ENCODE measurements around the gene PHF12. TPM values are rescaled to one million over a fixed set of nuclear protein-coding genes. Genes with fewer than 3 reads are reported as not detected.

Gene PHF12
- total and polyA plus RNA-seq, 10 of the 15 experiments (the other 5 are each of a cell fraction or from before 2014, with no cell fraction given), result 1.3 to 43.9 (median 19.2) TPM

- peaks cover 9% of the 10 kb centered on the region for H3K4me1 ChIP-seq (ENCODE audit: control insufficient read depth, insufficient read depth, low read length)
- H3K36me3 ChIP-seq (ENCODE audit: control insufficient read depth in 2 of 2, insufficient read depth in 2 of 2, low read length in 1 of 2), result no peaks in the 10 kb centered on the region; a peak in 1 of 4 replicates
- H3K79me2 ChIP-seq (ENCODE audit: control insufficient read depth, insufficient read depth, low read length), result peaks cover 52% of the 10 kb centered on the region
- H4K20me1 ChIP-seq (ENCODE audit: control insufficient read depth, insufficient read depth), result no peaks in the 10 kb centered on the region
- BruUV-seq (replicated peaks), result no TSS peak
- H3K9me3 ChIP-seq (replicated peaks; ENCODE audit: control insufficient read depth, insufficient read depth, low read length), result no peaks in the 10 kb centered on the region
- ATAC-seq (no peak), FAIRE-seq (no peak), DNase-seq (ENCODE audit: low read depth, low spot score) (no peak)
- intact Hi-C loops (cut with micrococcal nuclease; ENCODE audit: unreplicated experiment), result loop anchor here (2.0 to 5.0 kb wide), 2 partner anchors 48 to 341 kb away; partner anchors contain the start of genes DHRS13 and NUFIP2
- POLR2A ChIA-PET, result interaction anchor here (0.5 to 2.9 kb wide), 20 partner anchors 17 to 343 kb away, joined by 3 to 24 read pairs (median 5); partner anchors contain the start of genes FAM222B, FLOT2, NEK8 and NUFIP2
- CTCF ChIA-PET, result interaction anchor here (1.1 to 4.4 kb wide), 10 partner anchors 13 to 231 kb away, joined by 4 to 92 read pairs (median 14); partner anchors contain the start of genes DHRS13, NEK8, RPL23A and TLCD1
- H3K4me2 ChIP-seq (ENCODE audit: control insufficient read depth, insufficient read depth), result peak overlapping the region; percentile 57; the same call in 1 of the 2 replicates
- no peak for TF ChIP-seq NRF1 (conservative IDR thresholded peaks at IDR 0.05; ENCODE audit: low read depth, low read length)
- TF ChIP-seq JUND (IDR thresholded peaks at IDR 0.05; ENCODE audit: low read depth, low read length), result 0 out of 2 replicates have a peak, but pooled peaks have one; percentile 9
- peak; percentile 71; the same call in 1 of the 2 replicates for TF ChIP-seq SMARCA5 (IDR thresholded peaks at IDR 0.05)
- TF ChIP-seq TBL1XR1 (IDR thresholded peaks at IDR 0.05; ENCODE audit: low read depth, low read length), result 0 out of 2 replicates have a peak, but pooled peaks have one; percentile 13
- TF ChIP-seq, protein P1, sequence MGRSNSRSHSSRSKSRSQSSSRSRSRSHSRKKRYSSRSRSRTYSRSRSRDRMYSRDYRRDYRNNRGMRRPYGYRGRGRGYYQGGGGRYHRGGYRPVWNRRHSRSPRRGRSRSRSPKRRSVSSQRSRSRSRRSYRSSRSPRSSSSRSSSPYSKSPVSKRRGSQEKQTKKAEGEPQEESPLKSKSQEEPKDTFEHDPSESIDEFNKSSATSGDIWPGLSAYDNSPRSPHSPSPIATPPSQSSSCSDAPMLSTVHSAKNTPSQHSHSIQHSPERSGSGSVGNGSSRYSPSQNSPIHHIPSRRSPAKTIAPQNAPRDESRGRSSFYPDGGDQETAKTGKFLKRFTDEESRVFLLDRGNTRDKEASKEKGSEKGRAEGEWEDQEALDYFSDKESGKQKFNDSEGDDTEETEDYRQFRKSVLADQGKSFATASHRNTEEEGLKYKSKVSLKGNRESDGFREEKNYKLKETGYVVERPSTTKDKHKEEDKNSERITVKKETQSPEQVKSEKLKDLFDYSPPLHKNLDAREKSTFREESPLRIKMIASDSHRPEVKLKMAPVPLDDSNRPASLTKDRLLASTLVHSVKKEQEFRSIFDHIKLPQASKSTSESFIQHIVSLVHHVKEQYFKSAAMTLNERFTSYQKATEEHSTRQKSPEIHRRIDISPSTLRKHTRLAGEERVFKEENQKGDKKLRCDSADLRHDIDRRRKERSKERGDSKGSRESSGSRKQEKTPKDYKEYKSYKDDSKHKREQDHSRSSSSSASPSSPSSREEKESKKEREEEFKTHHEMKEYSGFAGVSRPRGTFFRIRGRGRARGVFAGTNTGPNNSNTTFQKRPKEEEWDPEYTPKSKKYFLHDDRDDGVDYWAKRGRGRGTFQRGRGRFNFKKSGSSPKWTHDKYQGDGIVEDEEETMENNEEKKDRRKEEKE (IDR thresholded peaks at IDR 0.05), result 0 out of 2 replicates have a peak, but pooled peaks have one; percentile 58
- TF ChIP-seq STAT3 (IDR thresholded peaks at IDR 0.05; ENCODE audit: low read depth, low read length), result no peak
- TF ChIP-seq NKRF (conservative IDR thresholded peaks at IDR 0.05), result peak; percentile 56
- peak overlapping the region; percentile 85 for H3K9ac ChIP-seq (ENCODE audit: control insufficient read depth, insufficient read depth, low read length)
- peak overlapping the region; percentile 92 for H3K4me3 ChIP-seq
- in situ Hi-C loops (cut with MboI), result loop anchor here (10.0 kb wide), 1 partner anchor 616 kb away; the partner anchor contains the start of genes IFT20 and TNFAIP1
- H3K27me3 ChIP-seq (replicated peaks in 1 of 2; ENCODE audit: control insufficient read depth in 2 of 2, insufficient read depth in 2 of 2, low read length in 1 of 2), result no peaks in the 10 kb centered on the region
- SMC1A ChIA-PET (ENCODE audit: uncharacterized antibody, unreplicated experiment), result interaction anchor here (0.6 to 3.9 kb wide), 12 partner anchors 11 to 307 kb away, joined by 3 to 43 read pairs (median 6); partner anchors contain the start of genes RPL23A and TLCD1
- RAD21 ChIA-PET (ENCODE audit: unreplicated experiment), result interaction anchor here (0.8 to 3.5 kb wide), 13 partner anchors 13 to 231 kb away, joined by 3 to 22 read pairs (median 4); partner anchors contain the start of genes FLOT2, RPL23A and TLCD1
- under 1% methylated on average over 36 of the region's 51 CpGs for WGBS (ENCODE audit: insufficient coverage, insufficient replicate concordance, low lambda C conversion rate, missing lambda C conversion rate)
- H3K27ac ChIP-seq (ENCODE audit: control insufficient read depth, insufficient read depth), result peak overlapping the region; percentile 64
- peak overlapping the region; percentile 36 for H2AFZ ChIP-seq (ENCODE audit: control insufficient read depth, low read depth, low read length)
Observed at GRCh38 chr17:28950752-28951427, 428 bp downstream of the PHF12 start.

All from GM12878 (cell line).